NCI-H2029 treated with DMSO at 0.1 percent for 48 hours (cell line): Measurements from ENCODE around the gene KLK8.
"Not testable (repeated sequence)": the region's sequence is repeated elsewhere in the genome, so short reads cannot be mapped to it uniquely, and the experiment has no call there.

Experiments
- DNase-seq: peaks from one replicate; lab custom pipeline; 2025; lab: John Stamatoyannopoulos, UW

The KLK8 gene

DNA sequence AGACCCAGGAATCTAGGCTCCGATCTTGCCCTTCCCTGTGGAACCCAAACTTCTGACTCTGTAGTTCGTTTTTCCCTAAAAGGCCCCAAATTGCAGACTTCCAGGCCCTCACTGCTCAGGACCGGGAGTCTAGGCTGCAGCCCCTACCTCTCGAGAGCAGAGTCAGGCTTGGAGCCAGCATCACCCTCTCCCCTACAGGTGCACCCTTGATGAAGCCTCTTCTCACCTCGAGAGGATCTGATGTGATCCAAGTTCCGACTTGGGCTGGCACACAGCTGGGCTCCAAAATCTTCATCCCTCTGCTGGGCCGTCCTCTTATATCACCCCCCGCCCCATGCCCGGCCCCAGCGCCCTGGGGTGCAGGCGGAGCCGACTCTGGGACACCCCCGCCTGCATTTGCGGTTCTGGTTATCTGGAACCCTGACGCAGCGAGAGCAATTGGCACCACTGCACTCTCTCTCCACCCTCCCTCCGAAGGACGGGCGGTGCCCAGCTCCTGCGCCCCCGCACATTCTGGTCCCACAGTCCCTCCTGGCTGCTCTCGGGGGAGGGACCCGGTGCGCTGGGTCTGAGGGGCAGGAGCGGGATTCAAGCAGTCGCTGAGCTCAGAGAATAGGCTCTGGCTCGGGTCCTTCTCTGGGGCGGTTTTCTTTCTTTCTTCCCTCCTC lies 17.6 kb downstream of the KLK8 start, which contains the start of gene KLK7:
Gene KLK7 (minus strand): TSS at position 293 of the 668 bp plus-strand sequence. CDS start 1,518 bp downstream, outside the sequence.
- no peak for DNase-seq

DNA sequence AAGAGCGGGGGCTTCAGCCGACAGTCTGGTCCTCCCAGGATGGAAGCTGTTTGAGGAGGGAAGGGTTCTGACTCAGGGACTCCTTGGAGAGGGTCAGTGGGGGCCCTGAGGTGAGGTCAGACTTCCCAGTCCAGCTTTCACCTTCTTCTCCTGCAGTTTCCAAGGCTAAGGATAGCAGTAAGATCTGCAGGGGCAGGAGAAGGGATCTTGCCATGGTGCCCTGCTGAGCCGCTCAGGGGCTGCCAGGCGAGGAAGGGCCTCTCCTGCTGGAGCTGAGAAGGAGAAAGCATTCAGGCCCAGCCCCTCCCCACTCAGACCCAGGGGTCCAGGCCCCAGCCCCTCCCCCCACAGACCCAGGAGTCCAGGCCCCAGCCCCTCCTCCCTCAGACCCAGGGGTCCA lies 19.2 kb downstream of the KLK8 start:
- DNase-seq, result no peak

DNA sequence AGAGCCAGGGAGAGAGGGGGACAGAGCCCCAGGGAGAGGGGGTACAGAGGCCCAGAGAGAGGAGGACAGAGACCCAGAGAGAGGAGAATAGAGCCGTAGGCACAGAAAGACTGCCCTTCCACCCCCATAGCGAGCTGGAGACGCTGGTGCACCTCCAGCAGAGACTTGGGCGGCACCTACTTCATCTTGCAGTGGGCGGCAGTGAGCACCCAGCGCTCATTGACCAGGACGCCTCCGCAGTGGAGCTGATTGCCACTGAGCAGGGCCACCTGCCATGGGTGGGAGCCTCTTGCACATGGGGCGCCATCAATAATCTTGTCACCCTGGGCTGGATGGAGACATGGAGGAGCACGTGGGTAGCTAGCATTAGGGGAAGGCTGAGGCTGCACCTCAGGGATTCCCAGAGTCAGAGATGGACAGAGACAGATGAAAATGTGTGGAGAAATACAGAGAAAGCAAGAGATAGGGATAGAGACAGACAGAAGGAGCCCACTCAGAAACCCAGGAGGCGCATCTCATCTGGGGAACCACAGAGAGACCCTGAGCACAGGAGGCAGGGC lies 19.7 kb downstream of the KLK8 start:
- no peak for DNase-seq

DNA sequence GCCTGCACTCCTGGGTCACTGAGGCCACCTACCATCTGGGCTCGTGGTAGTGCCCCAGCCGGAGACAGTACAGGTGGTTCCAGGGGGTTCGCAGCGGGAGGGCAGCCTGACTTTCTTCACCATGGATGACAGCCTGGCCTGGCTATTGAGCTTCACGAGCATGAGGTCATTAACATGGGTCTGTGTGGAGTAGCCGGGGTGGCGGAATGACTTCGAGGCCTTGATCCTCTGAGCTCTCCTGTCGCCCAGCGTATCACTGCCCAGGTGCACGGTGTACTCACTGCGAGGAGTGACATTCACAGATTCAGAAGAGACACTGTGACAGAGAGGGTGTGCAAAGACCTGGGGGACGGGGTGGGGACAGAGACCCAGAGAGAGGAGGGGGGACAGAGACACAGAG lies 21.2 kb downstream of the KLK8 start:
- no peak for DNase-seq

DNA sequence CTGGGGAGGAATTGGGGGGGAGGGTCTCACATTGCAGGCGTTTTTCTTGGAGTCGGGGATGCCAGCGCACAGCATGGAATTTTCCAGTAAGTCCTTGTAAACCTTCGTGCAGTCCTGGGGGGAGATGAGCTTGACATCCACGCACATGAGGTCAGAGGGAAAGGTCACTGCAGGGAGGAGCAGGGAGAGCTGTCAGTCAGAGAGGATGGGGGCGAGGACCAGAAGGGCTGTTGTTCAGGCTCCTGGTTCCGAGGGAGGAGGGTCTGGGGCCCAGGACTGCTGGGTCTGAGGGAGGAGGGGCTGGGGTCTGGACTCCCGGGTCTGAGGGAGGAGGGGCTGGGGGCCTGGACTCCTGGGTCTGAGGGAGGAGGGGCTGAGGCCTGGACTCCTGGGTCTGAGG lies 21.6 kb downstream of the KLK8 start:
- no peak for DNase-seq

DNA sequence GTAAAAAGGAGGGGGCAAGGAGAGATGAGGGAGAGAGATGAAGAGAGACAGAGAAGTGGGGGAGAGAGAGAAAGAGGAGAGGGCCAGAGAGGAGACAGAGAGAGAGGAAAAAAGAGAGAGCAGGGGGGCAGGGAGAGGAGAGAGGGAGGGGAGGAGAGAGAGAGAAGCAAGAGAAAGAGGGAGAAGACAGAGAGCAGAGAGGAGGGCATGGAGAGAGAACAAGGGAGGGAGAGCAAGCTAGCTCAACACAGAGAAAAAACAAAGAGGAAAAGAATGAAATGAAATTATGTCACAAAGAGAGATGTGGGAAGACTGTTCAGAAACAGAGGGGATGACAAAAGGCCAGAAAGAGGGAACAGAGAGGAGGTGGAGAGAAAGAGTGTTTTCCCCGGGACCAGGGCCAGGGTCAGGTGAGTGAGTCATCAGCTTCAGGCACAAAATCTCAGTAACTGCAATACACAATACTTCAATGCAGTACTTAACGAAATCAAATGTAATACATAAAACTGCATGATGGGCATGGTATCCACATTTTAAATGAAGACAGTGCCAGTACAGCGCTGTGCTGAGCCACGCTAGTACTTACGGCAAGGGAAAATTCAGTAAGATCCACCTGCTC lies 22.5 kb downstream of the KLK8 start:
- no peak for DNase-seq

DNA sequence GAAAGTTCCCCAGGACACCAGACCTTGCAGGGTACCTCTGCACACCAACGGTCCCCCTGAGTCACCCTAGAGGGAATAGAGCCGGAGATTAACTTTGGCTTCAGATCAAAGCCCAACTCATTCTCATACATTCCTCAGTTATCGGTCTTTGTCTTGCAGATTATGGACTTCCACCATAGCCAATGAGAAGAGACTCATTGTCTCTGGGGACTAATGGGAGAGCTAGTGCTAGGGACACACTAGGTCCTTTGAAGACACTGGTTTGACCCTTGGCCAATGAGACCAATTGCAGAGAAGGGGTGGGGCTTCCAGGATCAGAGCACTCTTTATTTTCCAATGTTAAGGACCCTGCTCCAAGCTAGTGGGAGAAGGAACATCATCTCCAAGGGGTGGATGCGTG lies 23.8 kb downstream of the KLK8 start:
- no peak for DNase-seq

DNA sequence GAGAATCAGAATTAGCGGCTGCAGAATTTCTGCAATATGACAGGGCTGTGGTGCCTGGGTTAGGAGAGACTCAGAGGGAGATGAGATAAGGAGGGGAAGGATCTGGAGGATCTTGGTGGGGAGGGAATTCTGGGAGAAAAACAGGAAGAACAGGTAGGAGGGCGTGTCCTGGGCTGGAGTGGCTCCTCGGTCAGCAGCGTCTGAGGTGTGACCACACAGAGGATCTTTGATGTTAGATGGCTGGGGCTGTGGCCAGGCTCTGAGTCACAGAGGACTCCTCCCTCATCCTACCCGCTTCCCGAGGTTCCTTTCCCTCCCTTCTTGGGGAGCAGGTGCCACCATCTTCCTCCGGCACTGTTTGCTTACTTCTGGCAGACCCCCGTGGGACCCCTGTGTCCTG lies 25.6 kb downstream of the KLK8 start:
- DNase-seq, result no peak

DNA sequence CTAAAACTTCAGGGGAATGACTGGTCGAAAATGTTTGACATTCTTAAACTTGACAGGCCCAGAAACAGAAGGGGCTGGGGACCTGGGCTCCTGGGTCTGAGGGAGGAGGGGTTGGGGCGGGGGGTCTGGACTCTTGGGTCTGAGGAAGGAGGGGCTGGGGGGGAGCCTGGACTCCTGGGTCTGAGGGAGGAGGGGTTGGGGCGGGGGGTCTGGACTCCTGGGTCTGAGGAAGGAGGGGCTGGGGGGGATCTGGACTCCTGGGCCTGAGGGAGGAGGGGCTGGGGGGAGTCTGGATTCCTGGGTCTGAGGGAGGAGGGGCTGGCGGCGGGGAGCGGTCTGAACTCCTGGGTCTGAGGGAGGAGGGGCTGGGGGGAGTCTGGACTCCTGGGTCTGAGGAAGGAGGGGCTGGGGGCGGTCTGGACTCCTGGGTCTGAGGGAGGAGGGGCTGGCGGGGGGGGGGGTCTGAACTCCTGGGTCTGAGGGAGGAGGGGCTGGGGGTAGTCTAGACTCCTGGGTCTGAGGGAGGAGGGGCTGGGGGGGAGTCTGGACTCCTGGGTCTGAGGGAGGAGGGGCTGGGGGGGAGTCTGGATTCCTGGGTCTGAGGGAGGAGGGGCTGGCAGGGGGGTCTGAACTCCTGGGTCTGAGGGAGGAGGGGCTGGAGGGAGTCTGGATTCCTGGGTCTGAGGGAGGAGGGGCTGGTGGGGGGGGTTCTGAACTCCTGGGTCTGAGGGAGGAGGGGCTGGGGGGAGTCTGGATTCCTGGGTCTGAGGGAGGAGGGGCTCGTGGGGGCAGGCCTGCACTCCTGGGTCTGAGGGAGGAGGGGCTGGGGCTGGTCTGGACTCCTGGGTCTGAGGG lies 26.5 kb downstream of the KLK8 start:
- no peak for DNase-seq

DNA sequence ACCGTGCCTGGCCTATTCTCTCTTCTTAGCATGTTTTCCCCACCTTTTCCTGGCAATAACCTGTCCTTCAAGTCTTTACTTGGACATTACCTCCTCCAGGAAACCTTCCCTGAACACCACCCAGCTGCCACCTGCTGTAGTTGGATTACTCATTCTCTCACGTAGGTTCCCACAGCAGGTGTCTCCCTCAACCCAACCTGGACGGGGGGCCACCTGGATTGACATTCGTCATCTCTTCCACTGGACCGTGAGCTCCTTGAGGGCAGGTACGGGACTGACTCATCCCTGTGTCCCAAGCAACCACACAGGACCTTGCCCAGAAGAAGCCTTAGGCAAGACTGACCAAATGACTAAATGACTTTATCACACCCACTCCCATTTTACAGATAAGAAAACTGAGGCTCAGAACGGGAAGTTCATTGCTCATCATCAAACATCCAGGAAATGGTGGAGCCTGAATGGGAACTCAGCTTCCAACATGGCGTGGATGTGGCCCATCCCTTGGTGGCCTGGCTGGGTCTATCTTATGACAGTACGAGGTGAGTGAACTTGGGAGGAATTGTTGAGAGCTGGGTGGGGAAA lies 28.5 kb downstream of the KLK8 start:
- no peak for DNase-seq

DNA sequence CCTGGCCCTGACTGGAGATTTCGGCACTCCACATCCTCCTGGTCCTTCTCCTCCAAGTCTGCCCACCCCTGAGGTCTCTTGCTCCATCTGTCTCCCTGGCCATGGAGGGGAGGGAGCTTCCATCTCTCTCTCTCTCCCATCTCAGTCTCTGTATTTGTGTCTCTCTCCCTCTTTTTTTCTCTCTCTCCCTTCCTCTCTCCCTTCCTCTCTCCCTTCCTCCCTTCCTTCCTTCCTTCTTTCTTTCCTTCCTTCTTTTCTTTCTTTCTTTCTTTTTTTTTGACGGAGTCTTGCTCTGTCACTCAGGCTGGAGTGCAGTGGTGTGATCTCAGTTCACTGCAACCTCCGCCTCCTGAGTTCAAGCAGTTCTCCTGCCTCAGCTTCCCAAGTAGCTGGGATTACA lies 31.6 kb downstream of the KLK8 start:
- DNase-seq, result not testable (repeated sequence)

DNA sequence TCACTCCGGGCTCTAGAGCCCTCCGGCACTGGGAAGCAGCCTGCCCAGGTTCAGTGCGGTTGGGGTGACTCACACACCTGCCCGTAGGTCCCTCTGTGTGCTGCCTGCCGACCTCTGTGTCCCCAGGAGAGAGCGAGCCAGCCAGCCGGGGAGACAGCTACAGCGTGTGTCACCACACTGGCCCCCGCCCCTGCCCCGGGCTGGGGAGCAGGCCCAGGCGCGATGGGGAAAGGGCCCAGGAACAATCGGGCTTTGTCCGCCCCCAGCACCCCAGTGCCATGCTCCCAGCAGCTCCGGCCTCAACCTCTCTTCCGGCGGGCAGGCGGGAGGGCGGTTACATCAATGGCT lies 32.0 kb downstream of the KLK8 start, which contains the start of gene KLK6:
Gene KLK6 (minus strand): TSS at position 179 of the 348 bp plus-strand sequence. CDS start 1,487 bp downstream, outside the sequence.
- no peak for DNase-seq

DNA sequence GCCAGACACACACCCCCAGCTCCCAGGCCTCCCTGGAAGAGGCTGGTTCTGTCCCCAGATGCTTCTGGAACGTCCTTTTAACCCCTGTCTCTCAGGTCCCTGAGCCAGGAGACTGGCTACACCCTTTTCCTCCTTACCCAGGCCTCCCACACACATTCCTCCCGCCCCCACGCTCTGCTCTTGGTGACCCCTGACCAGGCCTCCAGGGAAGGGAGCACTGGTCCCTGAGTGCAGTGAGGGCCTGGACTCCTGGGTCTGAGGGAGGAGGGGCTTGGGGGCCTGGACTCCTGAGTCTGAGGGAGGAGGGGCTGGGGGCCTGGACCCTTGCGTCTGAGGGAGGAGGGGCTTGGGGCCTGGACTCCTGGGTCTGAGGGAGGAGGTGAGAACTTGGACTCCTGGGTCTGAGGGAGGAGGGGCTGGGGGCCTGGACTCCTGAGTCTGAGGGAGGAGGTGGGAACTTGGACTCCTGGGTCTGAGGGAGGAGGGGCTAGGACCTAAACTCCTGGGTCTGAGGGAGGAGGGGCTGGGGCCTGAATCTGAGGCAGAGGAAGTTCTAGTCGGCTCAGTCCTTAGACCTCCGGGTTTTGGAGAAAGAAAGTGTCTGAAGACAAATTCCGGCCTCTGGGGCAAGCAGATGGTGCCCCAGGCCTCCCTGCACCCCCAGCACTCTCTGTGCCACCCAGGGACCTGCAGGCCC lies 32.5 kb downstream of the KLK8 start:
- DNase-seq, result no peak

DNA sequence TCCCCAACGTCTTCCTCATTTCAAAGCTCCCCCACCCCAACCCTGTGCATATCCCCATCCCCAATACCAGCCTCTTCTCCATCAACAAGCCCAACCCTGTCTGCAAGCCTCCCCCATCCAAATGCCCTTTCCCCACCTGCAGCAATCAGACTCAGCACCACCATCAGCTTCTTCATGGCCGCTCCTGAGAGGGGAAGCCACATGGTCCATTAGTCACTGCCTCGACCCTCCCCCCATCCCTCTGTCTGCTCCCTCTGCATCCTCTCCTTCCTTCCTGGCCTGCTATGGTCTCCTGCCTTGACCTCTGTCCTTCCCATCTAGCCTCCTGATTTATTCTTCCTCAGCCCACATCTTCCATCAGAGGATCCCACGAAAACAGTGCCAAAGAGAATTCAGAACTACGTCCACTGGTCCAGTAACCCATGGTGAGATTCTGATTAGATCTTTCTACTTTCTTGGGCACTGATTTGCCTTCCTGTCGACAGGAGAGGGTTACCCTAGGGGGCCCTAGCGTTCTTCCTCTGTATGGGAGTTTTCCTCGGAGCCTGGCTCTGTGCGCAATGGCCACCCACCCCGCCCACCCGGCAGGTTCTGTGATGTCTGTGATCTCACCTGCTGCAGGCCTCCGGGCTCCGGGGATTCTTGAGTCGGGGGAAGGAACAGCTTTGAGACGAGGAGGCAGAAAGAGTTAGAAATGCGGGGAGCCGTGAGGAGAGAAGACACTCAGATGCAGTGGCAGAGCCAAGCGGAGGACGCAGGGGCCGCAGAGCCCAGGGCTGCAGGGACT lies 33.3 kb downstream of the KLK8 start:
- no peak for DNase-seq

DNA sequence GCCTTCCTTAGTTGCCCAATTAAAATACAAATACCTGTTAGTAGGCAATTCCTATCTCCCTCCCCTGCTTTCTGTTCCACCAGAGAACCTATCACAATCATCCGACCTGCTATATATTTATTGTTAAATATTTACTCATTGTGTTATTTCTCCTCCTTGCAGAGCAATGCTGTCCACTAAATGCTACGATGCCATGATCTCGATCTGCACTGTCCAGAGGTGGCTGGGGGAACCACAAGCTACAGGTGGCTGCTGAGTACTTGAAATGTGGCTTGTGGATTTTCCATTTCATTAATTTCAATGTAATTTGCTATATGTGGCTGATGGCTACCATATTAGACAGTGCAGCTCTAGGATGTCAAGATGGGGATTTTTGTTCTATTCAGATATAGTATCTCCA lies 37.1 kb downstream of the KLK8 start:
- no peak for DNase-seq

DNA sequence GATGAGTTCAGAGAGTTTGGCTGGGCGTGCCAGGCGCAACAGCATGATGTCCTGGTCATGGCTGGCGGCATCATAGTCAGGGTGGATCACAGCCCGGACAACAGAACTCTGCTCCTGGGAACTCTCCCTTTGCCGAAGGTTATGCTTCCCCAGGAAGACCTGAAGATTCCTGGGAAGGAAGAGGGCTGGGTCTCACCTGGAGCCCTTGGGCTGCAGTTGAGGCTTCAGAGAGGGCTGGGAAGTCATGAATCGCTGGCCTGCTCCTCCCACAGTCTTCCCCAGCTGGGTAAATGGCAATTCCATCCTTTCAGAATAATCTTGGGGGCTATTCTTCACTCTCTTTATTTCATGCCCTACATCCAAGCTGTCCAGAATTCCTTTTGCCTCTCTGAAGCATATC lies 38.0 kb downstream of the KLK8 start:
- DNase-seq, result no peak

DNA sequence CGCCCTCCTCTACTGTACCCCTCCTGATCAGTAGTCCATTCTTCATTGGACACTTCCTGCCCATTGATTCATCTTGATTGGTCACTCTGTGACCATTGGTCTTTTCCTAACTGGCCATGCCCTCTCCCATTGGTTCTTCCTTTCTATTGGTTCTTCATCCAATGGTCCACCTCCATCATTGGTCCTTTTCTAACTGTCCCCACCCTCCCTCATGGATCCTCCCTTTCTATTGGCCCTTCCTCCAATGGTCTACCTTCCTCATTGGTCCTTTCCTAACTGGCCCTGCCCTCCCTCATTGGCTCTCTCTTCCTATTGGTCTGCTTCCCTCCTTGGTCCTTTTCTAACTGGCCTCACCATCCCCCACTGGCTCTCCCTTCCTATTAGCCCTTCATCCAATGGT lies 39.2 kb downstream of the KLK8 start:
- no peak for DNase-seq

DNA sequence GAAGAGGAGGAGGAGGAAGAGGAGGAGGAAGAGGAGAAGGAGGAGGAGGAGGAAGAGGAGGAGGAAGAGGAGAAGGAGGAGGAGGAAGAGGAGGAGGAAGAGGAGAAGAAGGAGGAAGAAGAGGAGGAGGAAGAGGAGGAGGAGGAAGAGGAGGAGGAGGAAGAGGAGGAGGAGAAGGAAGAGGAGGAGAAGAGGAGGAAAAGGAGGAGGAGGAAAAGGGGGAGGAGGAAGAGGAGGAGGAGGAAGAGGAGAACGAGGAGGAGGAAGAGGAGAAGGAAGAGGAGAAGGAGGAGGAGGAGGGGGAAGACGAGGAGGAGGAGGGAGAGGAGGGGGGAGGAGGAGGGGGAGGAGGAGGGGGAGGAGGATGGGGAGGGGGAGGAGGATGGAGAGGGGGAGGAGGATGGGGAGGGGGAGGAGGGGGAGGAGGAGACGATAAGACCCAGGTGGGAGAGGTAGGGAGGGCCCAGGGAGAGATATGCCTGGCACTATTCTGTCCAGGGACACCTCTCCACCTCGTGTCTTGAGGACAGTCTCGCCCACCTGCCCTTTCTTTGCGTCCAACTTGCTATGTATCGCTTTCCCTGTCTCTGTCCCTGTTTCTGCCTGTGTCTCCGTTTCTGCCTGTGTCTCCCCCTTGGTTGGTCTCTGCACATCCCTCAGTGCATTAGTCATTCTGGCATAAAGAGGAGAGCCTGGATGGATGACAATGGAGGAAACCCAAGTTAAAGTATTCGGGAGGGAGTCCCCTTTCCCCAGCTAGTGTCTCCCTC lies 41.5 kb downstream of the KLK8 start:
- no peak for DNase-seq

DNA sequence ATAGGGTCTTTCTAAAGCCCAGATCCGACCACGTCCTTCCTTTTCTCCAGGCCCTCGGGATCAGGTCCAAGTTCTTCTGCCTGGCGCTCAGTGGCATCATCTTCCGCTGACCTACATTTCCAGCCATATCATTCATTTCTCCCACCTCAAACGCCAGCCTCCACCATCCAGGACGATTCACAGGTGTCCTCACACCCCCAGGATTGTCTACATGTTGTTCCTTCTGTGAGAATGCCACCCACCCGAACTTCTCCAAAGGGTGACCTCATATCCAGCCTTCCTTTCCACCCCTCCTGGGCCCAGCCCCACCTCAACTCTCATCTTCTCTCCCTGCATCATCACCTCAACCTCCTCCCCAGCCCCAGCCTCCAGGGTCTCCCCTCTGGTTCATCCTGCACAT lies 43.8 kb downstream of the KLK8 start:
- DNase-seq, result no peak

DNA sequence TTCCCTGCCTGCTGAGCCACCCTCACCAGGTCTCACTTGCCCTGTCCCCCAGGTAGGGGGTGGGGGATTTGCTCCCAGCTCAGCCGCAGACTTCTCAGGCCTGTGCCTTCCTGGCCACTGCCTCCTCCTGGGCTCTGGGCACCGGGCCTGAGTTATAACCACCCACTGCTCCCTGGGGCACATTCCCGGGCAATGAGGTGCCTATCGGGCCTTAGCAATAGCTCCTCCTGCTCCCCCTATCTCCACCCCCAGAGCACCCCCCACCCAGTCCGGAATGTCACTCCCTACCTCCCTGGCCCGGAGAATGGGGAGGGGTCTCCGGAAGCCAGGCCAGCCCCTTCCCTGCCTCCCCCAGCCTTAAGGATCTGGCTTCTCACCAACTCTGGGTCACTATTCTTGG lies 48.5 kb downstream of the KLK8 start, which contains the start of gene KLK5:
Gene KLK5 (minus strand): TSS at position 129 of the 400 bp plus-strand sequence. CDS start 381 bp downstream, outside the sequence.
- DNase-seq, result no peak
